ENCODE data around the gene CMKLR1. TPM values are rescaled to one million over a fixed set of nuclear protein-coding genes. Genes with fewer than 3 reads are reported as not detected.

CMKLR1 gene
- total RNA-seq, 1 donor: 0.54 TPM

DNA sequence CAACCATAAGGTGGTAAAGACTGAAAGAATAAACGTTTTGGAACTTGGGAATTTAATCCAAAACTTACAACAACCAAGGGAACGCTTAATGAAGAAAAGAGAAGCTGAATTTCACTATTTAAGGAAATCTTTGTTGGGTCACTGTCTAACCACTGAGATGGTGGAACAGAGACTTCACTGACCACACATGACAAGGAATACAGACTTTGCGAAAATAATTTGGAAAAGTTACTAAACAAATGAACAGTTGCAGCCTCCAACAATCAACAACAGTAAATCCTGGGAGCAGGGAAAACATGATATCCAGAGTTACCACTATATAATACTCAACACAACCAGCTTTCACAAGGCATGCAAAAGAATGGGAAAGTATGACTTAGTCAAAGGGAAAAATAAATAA lies 79.1 kb downstream of the CMKLR1 start:
- TF ChIP-seq, protein P1, sequence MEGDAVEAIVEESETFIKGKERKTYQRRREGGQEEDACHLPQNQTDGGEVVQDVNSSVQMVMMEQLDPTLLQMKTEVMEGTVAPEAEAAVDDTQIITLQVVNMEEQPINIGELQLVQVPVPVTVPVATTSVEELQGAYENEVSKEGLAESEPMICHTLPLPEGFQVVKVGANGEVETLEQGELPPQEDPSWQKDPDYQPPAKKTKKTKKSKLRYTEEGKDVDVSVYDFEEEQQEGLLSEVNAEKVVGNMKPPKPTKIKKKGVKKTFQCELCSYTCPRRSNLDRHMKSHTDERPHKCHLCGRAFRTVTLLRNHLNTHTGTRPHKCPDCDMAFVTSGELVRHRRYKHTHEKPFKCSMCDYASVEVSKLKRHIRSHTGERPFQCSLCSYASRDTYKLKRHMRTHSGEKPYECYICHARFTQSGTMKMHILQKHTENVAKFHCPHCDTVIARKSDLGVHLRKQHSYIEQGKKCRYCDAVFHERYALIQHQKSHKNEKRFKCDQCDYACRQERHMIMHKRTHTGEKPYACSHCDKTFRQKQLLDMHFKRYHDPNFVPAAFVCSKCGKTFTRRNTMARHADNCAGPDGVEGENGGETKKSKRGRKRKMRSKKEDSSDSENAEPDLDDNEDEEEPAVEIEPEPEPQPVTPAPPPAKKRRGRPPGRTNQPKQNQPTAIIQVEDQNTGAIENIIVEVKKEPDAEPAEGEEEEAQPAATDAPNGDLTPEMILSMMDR (IDR thresholded peaks at IDR 0.05; ENCODE audit: insufficient read depth, low read length): no peak
- no peak for DNase-seq (ENCODE audit: low read depth)
- no peak overlapping the region for H3K4me3 ChIP-seq (ENCODE audit: low read depth, low read length)

DNA sequence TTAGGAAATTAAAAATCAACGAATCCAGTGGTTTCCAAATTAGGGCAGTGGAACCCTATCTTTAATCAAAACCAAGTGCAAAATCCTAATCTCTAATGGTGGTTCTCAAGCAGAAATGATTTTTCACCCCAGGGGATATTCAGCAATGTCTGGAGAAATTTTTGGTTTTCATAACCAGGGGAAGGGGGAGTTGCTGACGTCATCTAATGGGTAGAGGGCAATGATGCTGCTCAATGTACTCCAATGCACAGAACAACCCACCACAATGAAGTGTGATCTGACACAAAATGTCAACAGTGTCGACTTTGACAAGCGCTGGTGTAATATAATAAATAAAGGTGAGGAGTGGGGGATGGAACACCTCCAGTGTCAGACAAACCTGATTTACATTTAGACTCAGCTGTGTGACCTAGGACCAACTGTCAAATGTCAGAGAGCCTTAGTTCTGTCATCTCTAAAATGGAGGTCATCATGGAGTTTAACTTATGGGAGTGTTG lies 81.5 kb downstream of the CMKLR1 start:
- DNase-seq (ENCODE audit: low read depth): no peak
- H3K4me3 ChIP-seq (ENCODE audit: low read depth, low read length): no peak overlapping the region

DNA sequence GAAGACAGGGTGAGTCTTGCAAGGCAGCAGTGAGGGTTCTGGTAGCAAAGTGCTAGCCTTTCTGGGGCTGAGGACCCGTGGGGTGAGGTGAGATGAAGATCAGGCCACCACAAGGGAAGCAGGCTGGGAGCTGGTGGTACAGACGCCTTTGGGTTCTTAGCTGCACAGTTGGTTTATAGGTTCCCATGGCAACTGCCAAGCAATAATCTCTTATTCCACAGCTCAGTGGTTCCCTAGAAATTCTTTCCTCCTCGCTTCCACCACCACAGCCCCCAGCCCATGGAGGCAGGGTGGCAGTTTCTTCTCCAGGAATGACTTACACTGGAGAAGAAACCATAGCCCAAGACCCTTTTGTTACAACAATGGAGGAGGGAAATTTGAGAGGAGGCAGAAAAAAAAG lies 82.1 kb downstream of the CMKLR1 start:
- H3K4me3 ChIP-seq (ENCODE audit: low read depth, low read length): no peak overlapping the region
- no peak for DNase-seq (ENCODE audit: low read depth)
- TF ChIP-seq, protein P1 (IDR thresholded peaks at IDR 0.05; ENCODE audit: insufficient read depth, low read length): no peak

More for the DNA sequence above, 81.5 kb downstream of the CMKLR1 start:
- TF ChIP-seq, protein P1 (IDR thresholded peaks at IDR 0.05; ENCODE audit: insufficient read depth, low read length): no peak

DNA sequence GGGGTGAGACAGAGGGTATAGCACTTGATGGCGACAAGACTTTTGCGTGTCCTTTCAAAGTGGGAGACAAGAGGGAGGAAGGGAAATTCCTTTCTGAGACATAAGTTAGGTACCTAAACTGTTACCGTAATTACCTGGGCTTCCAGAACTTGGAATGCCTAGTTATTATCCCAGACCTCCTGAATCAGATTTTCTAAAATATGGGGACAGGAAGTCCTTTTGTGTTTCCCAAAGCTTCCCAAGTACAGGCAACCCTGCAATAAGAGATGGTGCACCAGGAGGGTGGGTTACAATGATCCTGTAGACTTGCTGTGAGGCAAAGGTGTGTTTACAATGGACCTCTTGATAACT lies 83.9 kb downstream of the CMKLR1 start:
- TF ChIP-seq, protein P1 (IDR thresholded peaks at IDR 0.05; ENCODE audit: insufficient read depth, low read length): no peak
- DNase-seq (ENCODE audit: low read depth): no peak
- H3K4me3 ChIP-seq (ENCODE audit: low read depth, low read length): no peak overlapping the region

DNA sequence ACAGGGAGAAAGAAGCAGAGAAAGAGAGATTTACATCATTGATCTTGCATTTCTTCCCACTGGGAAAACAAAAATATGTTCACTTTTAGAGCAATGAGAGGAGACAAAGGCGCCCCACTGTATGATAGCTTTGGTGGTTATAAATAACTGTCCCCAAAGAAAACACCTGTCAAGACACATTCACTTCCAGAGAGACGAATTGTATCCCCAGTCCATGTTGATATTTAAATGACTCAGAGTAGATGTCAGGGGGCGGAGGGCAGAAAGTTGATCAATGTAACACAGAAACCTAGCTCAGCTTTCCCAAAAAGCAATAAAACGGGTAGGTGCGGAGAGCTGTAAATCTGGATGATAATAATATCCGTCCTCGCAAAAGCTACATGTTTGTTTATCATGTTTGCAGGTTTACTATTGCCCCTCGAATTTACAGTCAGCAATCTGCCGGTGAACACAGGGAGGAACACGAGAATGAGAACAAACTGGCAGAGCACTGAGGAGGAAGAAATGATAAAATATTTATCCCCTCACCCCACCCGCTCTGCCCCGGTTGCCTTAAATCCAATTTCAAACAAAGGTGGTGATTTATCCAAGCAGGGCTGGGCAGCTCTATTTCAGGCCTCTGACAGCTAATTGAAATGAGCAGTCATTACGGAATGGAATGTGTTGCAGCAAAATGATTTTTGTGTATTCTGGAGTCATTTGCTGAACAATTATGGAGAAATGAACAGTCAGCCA lies 84.4 kb downstream of the CMKLR1 start:
- no peak overlapping the region for H3K4me3 ChIP-seq (ENCODE audit: low read depth, low read length)
- TF ChIP-seq, protein P1 (IDR thresholded peaks at IDR 0.05; ENCODE audit: insufficient read depth, low read length): no peak
- no peak for DNase-seq (ENCODE audit: low read depth)

DNA sequence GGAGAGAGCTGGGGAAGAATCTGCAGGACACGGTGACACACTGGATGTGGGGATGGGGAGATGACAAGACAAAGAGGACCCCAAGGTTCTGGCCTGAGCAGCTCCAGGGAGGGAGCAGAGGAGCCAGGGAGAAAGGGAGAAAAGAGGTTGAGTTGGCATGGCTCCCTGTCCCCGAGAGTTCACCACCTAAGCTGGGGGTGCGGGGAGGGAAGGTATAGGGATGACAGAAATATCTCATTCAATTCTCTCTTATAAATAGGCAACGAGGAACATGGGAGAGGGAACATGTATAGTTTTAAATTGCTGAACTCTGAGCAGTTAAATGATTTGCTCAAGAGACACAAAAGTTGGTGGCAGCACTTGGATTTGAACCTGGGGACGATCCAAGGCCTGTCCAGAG lies 85.1 kb downstream of the CMKLR1 start:
- no peak for DNase-seq (ENCODE audit: low read depth)
- TF ChIP-seq, protein P1 (IDR thresholded peaks at IDR 0.05; ENCODE audit: insufficient read depth, low read length): no peak
- no peak overlapping the region for H3K4me3 ChIP-seq (ENCODE audit: low read depth, low read length)

DNA sequence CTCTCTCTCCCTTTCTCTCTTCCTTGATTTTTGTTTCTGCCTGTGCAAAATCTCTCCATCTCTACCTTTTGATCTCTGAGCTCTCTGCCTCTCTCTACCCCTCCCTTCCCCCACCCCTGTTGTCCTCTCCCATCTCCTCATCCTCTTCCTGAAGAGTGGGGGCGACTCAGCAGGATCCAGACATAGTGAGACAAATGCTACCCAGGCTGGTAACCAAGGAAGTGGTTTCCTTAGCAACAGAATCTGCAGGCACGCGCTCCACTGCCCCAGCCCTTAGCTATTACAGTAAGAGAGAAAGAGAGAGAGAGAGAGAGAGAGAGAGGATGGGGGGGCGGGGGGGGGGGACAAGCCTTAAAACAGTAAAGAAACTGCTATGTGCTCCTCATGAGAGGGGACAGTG lies 85.6 kb downstream of the CMKLR1 start:
- no peak for DNase-seq (ENCODE audit: low read depth)
- no peak overlapping the region for H3K4me3 ChIP-seq (ENCODE audit: low read depth, low read length)
- TF ChIP-seq, protein P1 (IDR thresholded peaks at IDR 0.05; ENCODE audit: insufficient read depth, low read length): no peak
